Loucy (cell line): Measurements from ENCODE around the gene FRMD1.

Experiments
- EZH2phosphoT487 ChIP-seq: fragments of 200-600 bp; IDR thresholded peaks from 2 replicates; pipeline ENCODE4 v1.6.1; 2018; ENCODE audit warnings: antibody characterized with exemption, mild to moderate bottlenecking, moderate library complexity, borderline replicate concordance
- TF ChIP-seq, protein P1 (sequence below): fragments of 200-600 bp; sonication (generic); conservative IDR thresholded peaks from 2 replicates; pipeline ENCODE4 v1.5.1; 2014; ENCODE audit warnings: mild to moderate bottlenecking, antibody characterized with exemption, low read length

DNA sequence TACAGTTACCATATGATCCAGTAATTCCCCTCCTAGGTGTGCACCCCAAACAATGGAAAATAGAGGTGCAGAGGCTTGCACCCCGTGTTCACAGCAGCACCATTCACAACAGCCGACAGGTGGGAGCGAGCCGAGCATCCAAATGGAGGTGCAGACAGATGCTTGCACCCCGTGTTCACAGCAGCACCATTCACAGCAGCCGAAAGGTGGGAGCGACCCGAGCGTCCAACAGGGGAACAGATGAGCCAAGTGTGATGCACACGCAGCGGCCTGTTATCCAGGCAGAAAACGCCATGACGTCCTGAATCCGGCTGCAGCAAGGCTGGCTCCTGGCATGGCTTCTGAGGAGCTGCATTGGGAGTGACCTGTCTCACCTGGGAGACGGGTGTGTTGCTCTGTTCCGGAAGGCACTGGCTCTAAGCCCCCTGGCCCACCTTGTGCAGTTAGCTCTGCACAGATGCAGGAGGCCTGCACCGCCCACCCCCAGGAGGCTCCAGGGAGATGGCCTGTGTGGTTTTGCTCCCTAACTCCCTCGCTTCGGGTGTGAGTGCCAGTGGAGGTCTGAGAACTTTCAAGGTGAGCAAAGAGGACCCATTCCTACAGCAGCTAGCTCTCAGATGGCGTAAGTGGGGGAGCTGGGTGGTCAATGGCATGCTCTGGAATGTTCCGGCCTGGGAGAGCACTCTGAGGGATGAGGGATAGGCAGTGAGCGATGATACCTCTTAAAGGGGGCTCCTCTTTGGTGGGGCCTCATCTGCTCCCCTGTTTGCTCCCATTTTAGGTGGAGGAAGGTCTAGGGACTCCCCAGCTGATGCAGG lies 47.8 kb upstream of the FRMD1 start:
- TF ChIP-seq, protein P1, sequence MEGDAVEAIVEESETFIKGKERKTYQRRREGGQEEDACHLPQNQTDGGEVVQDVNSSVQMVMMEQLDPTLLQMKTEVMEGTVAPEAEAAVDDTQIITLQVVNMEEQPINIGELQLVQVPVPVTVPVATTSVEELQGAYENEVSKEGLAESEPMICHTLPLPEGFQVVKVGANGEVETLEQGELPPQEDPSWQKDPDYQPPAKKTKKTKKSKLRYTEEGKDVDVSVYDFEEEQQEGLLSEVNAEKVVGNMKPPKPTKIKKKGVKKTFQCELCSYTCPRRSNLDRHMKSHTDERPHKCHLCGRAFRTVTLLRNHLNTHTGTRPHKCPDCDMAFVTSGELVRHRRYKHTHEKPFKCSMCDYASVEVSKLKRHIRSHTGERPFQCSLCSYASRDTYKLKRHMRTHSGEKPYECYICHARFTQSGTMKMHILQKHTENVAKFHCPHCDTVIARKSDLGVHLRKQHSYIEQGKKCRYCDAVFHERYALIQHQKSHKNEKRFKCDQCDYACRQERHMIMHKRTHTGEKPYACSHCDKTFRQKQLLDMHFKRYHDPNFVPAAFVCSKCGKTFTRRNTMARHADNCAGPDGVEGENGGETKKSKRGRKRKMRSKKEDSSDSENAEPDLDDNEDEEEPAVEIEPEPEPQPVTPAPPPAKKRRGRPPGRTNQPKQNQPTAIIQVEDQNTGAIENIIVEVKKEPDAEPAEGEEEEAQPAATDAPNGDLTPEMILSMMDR: no peak
- TF ChIP-seq EZH2phosphoT487: no peak
